Nephron progenitor cell (in vitro differentiated cells): ENCODE measurements around the gene HMGCS1.

Source experiments
- DNase-seq: peaks from one replicate; pipeline ENCODE4 v3.0.0; 2021
- H3K27ac Mint-ChIP-seq: 2 replicates; pipeline ENCODE4 v1.8.0; 2021; ENCODE audit warnings: mild to moderate bottlenecking, moderate library complexity, mixed read lengths
- H3K27me3 Mint-ChIP-seq: 2 replicates; pipeline ENCODE4 v1.8.0; 2021; ENCODE audit warnings: mild to moderate bottlenecking, low read depth, mixed read lengths; ENCODE audit not compliant: poor library complexity
- H3K36me3 Mint-ChIP-seq: 2 replicates; pipeline ENCODE4 v1.8.0; 2021; ENCODE audit warnings: low read depth, mixed read lengths
- H3K4me1 Mint-ChIP-seq: 2 replicates; pipeline ENCODE4 v1.8.0; 2021; ENCODE audit warnings: mixed read lengths
- H3K4me3 Mint-ChIP-seq: 2 replicates; pipeline ENCODE4 v1.8.0; 2021; ENCODE audit warnings: mild to moderate bottlenecking, moderate library complexity, mixed read lengths
- H3K9me3 Mint-ChIP-seq: 2 replicates; pipeline ENCODE4 v1.8.0; 2021; ENCODE audit warnings: mild to moderate bottlenecking, moderate library complexity, mixed read lengths
- TF ChIP-seq, protein P1 (sequence below): fragments of 200-600 bp; sonication (generic); IDR thresholded peaks from 2 replicates; pipeline ENCODE4 v1.5.0; 2021; ENCODE audit warnings: antibody characterized with exemption

Gene HMGCS1

GRCh38 chr5:43313035-43313853 is at the start of gene HMGCS1:
Gene HMGCS1 (minus strand): TSS chr5:43313412. CDS start chr5:43298965, 14,447 bp downstream.
- DNase-seq = peak; percentile 99
- Mint-ChIP-seq H3K9me3 (peaks cover 38% of the 10 kb centered on the region), H3K4me1 (peaks cover 64% of the 10 kb centered on the region), H3K27me3 (peaks cover 3% of the 10 kb centered on the region), H3K36me3 (peaks cover 32% of the 10 kb centered on the region), H3K4me3 (peak within 1 kb of the TSS; percentile 99), H3K27ac (peak within 1 kb of the TSS; percentile 99)
- TF ChIP-seq, protein P1, sequence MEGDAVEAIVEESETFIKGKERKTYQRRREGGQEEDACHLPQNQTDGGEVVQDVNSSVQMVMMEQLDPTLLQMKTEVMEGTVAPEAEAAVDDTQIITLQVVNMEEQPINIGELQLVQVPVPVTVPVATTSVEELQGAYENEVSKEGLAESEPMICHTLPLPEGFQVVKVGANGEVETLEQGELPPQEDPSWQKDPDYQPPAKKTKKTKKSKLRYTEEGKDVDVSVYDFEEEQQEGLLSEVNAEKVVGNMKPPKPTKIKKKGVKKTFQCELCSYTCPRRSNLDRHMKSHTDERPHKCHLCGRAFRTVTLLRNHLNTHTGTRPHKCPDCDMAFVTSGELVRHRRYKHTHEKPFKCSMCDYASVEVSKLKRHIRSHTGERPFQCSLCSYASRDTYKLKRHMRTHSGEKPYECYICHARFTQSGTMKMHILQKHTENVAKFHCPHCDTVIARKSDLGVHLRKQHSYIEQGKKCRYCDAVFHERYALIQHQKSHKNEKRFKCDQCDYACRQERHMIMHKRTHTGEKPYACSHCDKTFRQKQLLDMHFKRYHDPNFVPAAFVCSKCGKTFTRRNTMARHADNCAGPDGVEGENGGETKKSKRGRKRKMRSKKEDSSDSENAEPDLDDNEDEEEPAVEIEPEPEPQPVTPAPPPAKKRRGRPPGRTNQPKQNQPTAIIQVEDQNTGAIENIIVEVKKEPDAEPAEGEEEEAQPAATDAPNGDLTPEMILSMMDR = no peak

DNA sequence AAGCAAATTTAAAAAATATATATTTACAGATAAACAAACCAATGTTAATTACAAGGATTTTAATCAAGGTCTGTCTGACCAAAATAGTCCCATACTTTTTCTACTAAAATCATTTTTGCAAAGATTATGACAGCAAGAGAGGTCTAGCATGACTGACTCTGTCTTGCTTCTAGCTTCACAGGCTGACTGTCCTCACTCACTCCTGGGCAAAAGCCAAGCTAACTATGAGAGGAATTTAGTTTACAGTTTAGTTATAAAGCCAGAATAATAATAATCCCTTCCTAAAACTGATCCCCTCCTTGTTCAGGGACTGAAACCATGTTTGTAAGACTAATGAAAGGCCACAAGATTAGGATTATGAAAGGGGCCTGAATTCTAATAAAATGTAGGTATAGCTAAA is 45.5 kb upstream of the HMGCS1 start:
- peaks cover 32% of the 10 kb centered on the region for H3K9me3 Mint-ChIP-seq
- H3K4me1 Mint-ChIP-seq = peaks cover 13% of the 10 kb centered on the region
- H3K4me3 Mint-ChIP-seq = no peak overlapping the region
- peaks cover 5% of the 10 kb centered on the region for H3K27me3 Mint-ChIP-seq
- H3K27ac Mint-ChIP-seq = no peak overlapping the region
- no peaks in the 10 kb centered on the region for H3K36me3 Mint-ChIP-seq
- TF ChIP-seq, protein P1 = no peak
- no peak for DNase-seq

DNA sequence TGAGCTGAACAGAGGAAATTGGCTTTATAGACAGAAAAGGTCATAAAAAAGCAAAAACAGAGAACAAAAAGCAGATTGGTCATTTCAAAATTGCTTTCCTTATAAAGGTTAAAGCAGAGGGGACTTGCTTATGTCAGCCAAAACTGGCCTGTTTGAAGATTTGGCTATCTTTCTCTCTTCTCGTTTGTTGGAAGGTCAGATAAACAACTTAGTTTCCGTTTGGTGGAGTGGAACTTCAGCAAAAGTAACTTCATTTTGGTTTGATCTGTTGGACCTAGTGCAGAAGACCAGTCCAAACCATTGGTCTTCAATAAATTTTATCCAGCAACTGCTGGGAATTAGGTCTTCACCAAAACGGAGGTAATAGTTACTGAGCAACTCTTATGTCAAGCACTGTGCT is 45.1 kb upstream of the HMGCS1 start:
- TF ChIP-seq, protein P1 = no peak
- Mint-ChIP-seq H3K9me3 (peaks cover 32% of the 10 kb centered on the region), H3K4me3 (no peak overlapping the region), H3K27ac (no peak overlapping the region), H3K27me3 (peaks cover 5% of the 10 kb centered on the region), H3K36me3 (no peaks in the 10 kb centered on the region), H3K4me1 (peaks cover 13% of the 10 kb centered on the region)
- no peak for DNase-seq

DNA sequence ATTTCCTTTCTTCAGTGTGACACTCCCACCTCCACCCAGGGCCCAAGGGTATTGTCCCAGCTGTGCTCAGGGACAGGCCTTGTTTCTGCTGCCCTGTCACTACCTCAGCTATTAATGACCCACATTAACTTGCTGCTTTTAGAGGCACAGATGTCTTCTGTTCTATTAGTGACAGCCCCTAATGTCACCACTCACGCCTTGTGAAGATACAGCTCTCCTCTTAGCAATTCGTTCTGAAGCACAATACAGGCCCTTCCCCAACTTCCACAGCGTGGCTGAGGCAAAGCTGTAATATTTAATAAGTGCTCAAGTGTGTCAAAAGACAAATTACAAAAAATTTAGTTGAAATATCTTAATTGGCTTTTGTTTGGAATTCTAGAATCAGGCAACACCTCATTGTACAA is 44.7 kb upstream of the HMGCS1 start:
- Mint-ChIP-seq H3K27ac (peak overlapping the region; percentile 60), H3K4me3 (no peak overlapping the region), H3K4me1 (peaks cover 13% of the 10 kb centered on the region), H3K9me3 (peaks cover 32% of the 10 kb centered on the region), H3K36me3 (no peaks in the 10 kb centered on the region), H3K27me3 (peaks cover 2% of the 10 kb centered on the region)
- TF ChIP-seq, protein P1 = no peak
- DNase-seq = no peak

GRCh38 chr5:43357067-43357466 is 43.9 kb upstream of the HMGCS1 start:
- Mint-ChIP-seq H3K4me3 (no peak overlapping the region), H3K4me1 (peaks cover 13% of the 10 kb centered on the region), H3K27ac (peak overlapping the region; percentile 44), H3K9me3 (peaks cover 31% of the 10 kb centered on the region), H3K36me3 (no peaks in the 10 kb centered on the region), H3K27me3 (peaks cover 2% of the 10 kb centered on the region)
- no peak for DNase-seq
- TF ChIP-seq, protein P1 = no peak

GRCh38 chr5:43354774-43355173 is 41.6 kb upstream of the HMGCS1 start:
- no peak overlapping the region for H3K4me3 Mint-ChIP-seq
- no peaks in the 10 kb centered on the region for H3K36me3 Mint-ChIP-seq
- no peak for DNase-seq
- TF ChIP-seq, protein P1 = no peak
- peaks cover 2% of the 10 kb centered on the region for H3K27me3 Mint-ChIP-seq
- peaks cover 10% of the 10 kb centered on the region for H3K9me3 Mint-ChIP-seq
- H3K27ac Mint-ChIP-seq = no peak overlapping the region
- peaks cover 13% of the 10 kb centered on the region for H3K4me1 Mint-ChIP-seq
